ENCODE measurements around the gene PEAR1.

PEAR1 gene

DNA sequence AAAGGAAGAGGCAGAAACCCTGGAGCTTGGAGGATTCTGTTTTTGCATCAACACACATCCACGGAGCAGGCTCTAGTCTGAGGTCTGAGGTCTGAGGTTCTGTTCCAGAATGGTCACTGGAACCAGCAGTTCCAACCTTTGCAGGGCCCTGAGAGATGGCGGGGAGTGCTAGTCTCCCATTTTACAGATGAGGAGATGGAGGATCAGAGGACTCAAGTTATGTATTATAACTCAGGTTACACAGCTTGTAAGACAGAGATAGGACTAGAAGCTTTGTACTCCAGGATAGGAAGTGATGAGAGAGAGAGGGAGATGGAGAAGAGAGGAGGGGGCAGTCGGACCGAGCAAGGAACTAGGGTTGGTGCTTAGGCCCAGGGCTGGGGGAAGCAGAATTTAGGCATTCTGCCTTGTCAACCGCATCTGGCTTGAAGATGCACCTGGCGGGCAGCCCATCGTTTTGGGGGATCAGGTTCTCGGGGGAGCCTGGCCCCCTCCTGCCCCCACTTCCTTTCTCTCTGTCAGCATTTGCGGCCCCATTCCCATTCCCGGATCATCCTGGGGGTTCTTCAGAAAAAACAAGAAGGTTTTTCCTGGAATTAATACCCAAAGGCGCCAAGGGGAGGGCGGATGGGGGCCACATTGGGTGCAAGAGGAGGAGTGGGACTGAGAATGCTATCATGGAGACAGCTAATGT, 5.6 kb downstream of the PEAR1 start:
- H3K4me3 ChIP-seq (ENCODE audit: low read depth, low read length) = no peak overlapping the region
- no peak for DNase-seq (ENCODE audit: low read depth)
- TF ChIP-seq, protein P1, sequence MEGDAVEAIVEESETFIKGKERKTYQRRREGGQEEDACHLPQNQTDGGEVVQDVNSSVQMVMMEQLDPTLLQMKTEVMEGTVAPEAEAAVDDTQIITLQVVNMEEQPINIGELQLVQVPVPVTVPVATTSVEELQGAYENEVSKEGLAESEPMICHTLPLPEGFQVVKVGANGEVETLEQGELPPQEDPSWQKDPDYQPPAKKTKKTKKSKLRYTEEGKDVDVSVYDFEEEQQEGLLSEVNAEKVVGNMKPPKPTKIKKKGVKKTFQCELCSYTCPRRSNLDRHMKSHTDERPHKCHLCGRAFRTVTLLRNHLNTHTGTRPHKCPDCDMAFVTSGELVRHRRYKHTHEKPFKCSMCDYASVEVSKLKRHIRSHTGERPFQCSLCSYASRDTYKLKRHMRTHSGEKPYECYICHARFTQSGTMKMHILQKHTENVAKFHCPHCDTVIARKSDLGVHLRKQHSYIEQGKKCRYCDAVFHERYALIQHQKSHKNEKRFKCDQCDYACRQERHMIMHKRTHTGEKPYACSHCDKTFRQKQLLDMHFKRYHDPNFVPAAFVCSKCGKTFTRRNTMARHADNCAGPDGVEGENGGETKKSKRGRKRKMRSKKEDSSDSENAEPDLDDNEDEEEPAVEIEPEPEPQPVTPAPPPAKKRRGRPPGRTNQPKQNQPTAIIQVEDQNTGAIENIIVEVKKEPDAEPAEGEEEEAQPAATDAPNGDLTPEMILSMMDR (IDR thresholded peaks at IDR 0.05; ENCODE audit: control insufficient read depth, extremely low read depth, insufficient read depth) = no peak

- DNase-seq (ENCODE audit: low read depth) = no peak
- TF ChIP-seq, protein P1 (IDR thresholded peaks at IDR 0.05; ENCODE audit: control insufficient read depth, extremely low read depth, insufficient read depth) = no peak
- no peak overlapping the region for H3K4me3 ChIP-seq (ENCODE audit: low read depth, low read length)
Measured at GRCh38 chr1:156899956-156900718, 6.6 kb downstream of the PEAR1 start.

- TF ChIP-seq, protein P1 (IDR thresholded peaks at IDR 0.05; ENCODE audit: control insufficient read depth, extremely low read depth, insufficient read depth) = no peak
- no peak for DNase-seq (ENCODE audit: low read depth)
- no peak overlapping the region for H3K4me3 ChIP-seq (ENCODE audit: low read depth, low read length)
Measured at GRCh38 chr1:156900896-156901589, 7.5 kb downstream of the PEAR1 start.

- TF ChIP-seq, protein P1 (IDR thresholded peaks at IDR 0.05; ENCODE audit: control insufficient read depth, extremely low read depth, insufficient read depth) = no peak
- no peak overlapping the region for H3K4me3 ChIP-seq (ENCODE audit: low read depth, low read length)
- no peak for DNase-seq (ENCODE audit: low read depth)
Measured at GRCh38 chr1:156901590-156901900, 8.0 kb downstream of the PEAR1 start.

DNA sequence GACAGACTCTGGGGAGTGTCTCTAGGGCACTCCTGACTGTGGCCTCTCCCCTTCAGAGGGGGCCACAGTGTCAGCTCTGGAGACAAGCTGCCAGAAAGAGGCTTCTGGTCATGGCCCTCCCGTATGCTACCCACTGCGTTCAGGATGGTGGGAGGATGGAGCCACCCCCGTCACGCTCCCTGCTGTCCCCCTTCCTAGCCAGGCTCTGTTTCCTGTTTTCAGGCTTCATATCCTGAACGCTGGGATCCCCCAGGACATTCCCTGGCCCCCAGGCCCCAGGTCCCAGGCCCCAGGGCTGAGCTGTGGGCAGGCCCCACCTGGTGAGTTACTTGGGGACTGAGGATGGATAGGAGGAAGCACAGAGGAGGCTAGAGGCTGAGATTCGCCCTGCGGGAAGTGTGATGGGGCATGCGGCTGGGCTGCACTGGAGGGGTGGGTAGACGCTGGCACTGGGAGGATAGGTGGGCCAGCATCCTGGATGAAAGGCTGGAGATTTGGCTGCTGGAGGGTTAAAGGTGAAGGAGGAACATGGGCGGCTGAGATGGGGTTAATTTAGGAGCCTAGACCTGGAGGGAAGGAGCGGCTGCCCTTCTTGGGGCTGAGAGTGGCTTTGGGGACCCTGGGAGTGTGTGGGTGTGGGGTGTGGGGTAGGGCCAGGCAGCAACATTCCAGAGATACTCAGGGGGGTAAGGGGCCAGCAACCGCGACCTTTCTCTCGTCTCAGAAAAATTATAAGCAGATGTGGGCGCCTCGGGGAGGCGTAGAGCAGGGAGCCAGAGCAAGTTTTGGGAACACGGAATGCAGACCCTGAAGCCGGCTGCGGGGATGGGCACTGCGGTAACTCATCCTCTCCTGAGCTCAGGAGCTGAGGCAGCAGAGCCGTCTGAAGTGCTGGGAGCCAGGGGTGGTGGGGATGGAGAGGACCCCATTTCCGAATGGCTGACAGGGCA, 8.7 kb downstream of the PEAR1 start:
- TF ChIP-seq, protein P1 (IDR thresholded peaks at IDR 0.05; ENCODE audit: control insufficient read depth, extremely low read depth, insufficient read depth) = no peak
- DNase-seq (ENCODE audit: low read depth) = no peak
- H3K4me3 ChIP-seq (ENCODE audit: low read depth, low read length) = no peak overlapping the region

DNA sequence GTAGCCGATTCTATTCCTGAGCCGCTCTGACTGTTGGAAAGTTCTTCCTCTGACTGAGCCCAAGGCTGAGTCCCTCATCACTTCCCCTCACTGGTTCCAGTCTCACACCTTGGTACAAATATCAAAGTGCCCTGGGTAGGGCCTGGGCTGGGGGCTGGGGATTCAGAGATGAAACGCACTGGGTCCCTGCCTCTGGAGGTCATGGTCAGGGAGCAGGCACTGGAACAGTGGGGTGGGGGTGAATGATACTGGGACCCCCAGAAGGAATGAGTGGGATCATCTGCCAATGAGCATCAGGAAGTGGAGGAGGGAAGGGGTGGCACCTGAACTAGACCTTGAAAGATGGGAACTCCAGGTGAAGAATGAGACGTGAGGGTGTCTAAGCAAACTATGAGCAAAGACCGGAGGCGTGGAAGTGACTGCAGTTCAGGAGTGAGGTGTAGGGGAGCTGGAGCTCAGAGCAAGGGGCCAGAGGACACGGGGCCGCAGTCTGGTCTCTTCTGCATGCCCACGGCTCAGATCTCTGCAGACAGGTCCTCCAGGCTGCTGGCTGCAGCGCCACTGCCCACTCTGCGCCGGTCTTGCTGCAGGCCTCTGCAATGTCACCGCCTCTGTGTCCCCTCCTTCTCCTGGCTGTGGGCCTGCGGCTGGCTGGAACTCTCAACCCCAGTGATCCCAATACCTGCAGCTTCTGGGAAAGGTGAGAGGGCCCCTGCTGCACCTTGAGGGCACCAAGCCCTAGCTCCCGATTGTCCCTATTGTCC, 10.0 kb downstream of the PEAR1 start:
- no peak overlapping the region for H3K4me3 ChIP-seq (ENCODE audit: low read depth, low read length)
- TF ChIP-seq, protein P1 (IDR thresholded peaks at IDR 0.05; ENCODE audit: control insufficient read depth, extremely low read depth, insufficient read depth) = no peak
- no peak for DNase-seq (ENCODE audit: low read depth)
